Measurements from ENCODE around the gene HOXB1. TPM values are rescaled to one million over a fixed set of nuclear protein-coding genes. Genes with fewer than 3 reads are reported as not detected.

The HOXB1 gene
- total RNA-seq, 1 experiment from 2014 or later = not detected

DNA sequence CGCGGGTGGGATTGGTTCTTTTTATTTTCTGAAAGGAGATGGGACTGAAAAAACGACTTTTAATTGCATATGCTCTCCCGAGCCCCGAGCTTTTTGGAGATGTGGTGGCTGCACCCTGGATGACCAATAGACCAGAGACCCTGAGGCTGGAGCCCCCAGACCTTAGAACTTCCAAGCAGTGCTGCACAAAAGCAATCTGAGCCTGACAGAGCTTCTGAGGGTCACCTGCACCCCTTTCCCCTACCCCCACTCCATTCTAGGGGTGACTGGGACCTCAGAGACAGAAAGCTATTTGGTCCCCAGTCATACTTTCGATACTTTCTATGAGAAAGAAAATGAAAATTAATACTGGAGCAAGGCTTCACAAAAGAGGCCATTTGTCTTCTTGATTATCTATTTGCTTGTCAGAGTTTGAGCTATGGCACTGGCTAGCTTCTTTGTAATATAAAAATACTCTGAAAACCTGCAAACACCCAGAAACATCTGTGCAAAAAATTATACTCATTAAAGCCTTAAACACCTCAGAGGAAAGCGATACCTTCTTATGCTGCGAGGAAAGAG, 43.8 kb upstream of the HOXB1 start:
- Histone ChIP-seq H2AFZ (no peak overlapping the region), H3F3A (ENCODE audit: insufficient read depth, low read depth) (no peaks in the 10 kb centered on the region), H4K20me1 (ENCODE audit: insufficient read depth) (no peaks in the 10 kb centered on the region), H3K36me3 (ENCODE audit: low read depth) (no peaks in the 10 kb centered on the region), H3K9me2 (ENCODE audit: insufficient read depth) (no peaks in the 10 kb centered on the region), H3K4me3 (no peak overlapping the region), H3K9me3 (ENCODE audit: insufficient read depth, low read depth) (no peaks in the 10 kb centered on the region), H3K4me1 (replicated peaks; ENCODE audit: insufficient read depth) (no peaks in the 10 kb centered on the region), H3K27ac (no peak overlapping the region), H3K4me2 (no peak overlapping the region), H3K27me3 (ENCODE audit: insufficient read depth, low read depth) (no peaks in the 10 kb centered on the region), H3K79me2 (ENCODE audit: low read depth) (no peaks in the 10 kb centered on the region)
- BruUV-seq (replicated peaks) = no TSS peak
- intact Hi-C loops (cut with micrococcal nuclease; ENCODE audit: unreplicated experiment) = no loop called here
- CTCF ChIA-PET = no interaction called here
- POLR2A ChIA-PET (ENCODE audit: unreplicated experiment) = no interaction called here
- DNase-seq = no peak
- TF ChIP-seq, protein P1, sequence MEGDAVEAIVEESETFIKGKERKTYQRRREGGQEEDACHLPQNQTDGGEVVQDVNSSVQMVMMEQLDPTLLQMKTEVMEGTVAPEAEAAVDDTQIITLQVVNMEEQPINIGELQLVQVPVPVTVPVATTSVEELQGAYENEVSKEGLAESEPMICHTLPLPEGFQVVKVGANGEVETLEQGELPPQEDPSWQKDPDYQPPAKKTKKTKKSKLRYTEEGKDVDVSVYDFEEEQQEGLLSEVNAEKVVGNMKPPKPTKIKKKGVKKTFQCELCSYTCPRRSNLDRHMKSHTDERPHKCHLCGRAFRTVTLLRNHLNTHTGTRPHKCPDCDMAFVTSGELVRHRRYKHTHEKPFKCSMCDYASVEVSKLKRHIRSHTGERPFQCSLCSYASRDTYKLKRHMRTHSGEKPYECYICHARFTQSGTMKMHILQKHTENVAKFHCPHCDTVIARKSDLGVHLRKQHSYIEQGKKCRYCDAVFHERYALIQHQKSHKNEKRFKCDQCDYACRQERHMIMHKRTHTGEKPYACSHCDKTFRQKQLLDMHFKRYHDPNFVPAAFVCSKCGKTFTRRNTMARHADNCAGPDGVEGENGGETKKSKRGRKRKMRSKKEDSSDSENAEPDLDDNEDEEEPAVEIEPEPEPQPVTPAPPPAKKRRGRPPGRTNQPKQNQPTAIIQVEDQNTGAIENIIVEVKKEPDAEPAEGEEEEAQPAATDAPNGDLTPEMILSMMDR (conservative IDR thresholded peaks at IDR 0.05) = no peak
- no peak for TF ChIP-seq EZH2 (IDR thresholded peaks at IDR 0.05; ENCODE audit: low read depth)

DNA sequence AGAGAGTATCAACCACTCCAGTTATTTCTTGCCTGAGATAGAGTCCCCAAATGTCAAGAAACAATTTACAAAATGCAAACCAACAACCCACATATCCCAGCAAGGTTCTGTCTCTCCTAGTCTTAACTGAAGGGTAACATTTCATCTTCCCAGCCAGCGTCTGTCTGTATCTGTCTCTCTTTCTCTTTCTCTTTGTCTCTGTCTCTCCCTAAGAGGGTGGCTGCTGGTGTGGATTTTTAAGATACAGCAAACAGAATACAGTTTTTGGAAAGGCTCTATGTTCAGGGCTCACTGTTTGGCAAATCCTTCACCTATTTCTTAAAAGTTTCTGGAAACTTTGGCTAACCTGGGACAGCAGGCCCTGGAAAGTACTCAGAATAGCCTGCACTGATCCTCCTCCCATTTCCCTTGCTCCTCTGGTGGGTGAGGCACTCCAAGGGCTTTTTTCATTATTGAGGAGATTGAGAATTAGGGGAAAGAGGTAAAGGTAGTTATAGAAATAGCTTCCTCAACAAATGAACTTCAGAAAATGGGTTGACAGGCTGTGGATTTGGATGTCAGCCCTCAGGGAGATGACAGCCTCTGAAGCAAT, 41.1 kb upstream of the HOXB1 start:
- H3F3A ChIP-seq (ENCODE audit: insufficient read depth, low read depth) = no peaks in the 10 kb centered on the region
- intact Hi-C loops (cut with micrococcal nuclease; ENCODE audit: unreplicated experiment) = no loop called here
- POLR2A ChIA-PET (ENCODE audit: unreplicated experiment) = no interaction called here
- no peak for DNase-seq
- no TSS peak for BruUV-seq (replicated peaks)
- TF ChIP-seq EZH2 (IDR thresholded peaks at IDR 0.05; ENCODE audit: low read depth) = no peak
- TF ChIP-seq, protein P1 (conservative IDR thresholded peaks at IDR 0.05) = no peak
- H3K27ac ChIP-seq = no peak overlapping the region
- H3K9me3 ChIP-seq (ENCODE audit: insufficient read depth, low read depth) = no peaks in the 10 kb centered on the region
- 0 out of 2 replicates have a peak, but pooled peaks cover 6% of the 10 kb centered on the region for H3K4me1 ChIP-seq (replicated peaks; ENCODE audit: insufficient read depth)
- H3K27me3 ChIP-seq (ENCODE audit: insufficient read depth, low read depth) = no peaks in the 10 kb centered on the region
- no peaks in the 10 kb centered on the region for H4K20me1 ChIP-seq (ENCODE audit: insufficient read depth)
- CTCF ChIA-PET = interaction anchor here (0.6 kb wide), 1 partner anchor 362 kb away, joined by 6 read pairs; no protein-coding TSS in a partner anchor
- H3K4me3 ChIP-seq = no peak overlapping the region
- H3K9me2 ChIP-seq (ENCODE audit: insufficient read depth) = no peaks in the 10 kb centered on the region
- no peaks in the 10 kb centered on the region for H3K79me2 ChIP-seq (ENCODE audit: low read depth)
- H3K4me2 ChIP-seq = no peak overlapping the region
- H3K36me3 ChIP-seq (ENCODE audit: low read depth) = no peaks in the 10 kb centered on the region
- no peak overlapping the region for H2AFZ ChIP-seq

DNA sequence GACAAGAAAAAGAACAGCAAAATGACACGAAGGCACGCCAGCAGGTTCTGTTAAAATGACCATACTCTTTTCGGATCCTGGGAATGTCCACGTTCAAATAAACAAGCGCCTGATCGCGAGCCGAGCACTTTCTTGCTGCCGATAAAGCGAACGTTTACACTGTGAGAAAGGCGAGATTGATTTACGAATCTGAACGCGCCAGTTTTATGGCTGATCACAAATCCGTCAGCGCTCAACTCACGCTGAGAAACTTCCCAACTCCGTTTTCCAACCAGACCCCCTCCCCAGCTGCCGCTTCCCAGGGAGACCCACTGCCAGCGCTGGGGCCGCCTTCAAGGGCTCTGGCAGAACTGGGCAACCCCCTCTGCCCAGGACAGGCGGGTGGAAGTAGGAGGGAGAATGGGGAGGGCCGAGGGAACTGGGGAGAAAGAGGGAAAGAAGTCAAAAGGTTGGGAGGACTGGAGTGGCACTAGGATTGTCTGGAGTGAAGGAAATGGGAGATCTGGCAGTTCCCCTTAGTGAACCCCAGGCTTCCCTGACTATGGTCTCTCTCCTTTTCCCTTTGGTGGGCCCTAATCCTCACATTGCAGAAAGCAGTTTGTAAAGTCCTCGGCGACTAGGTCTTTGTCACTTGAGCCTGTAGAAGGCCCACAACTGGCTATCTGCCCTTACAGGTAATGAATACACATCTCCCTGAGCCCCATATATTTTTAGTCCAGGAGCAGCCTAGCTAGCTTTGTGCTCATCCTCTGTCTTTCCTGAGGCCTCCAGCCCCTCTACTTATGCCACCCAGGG, 40.4 kb upstream of the HOXB1 start:
- Histone ChIP-seq H4K20me1 (ENCODE audit: insufficient read depth) (no peaks in the 10 kb centered on the region), H3K9me2 (ENCODE audit: insufficient read depth) (no peaks in the 10 kb centered on the region), H2AFZ (no peak overlapping the region), H3K36me3 (ENCODE audit: low read depth) (no peaks in the 10 kb centered on the region), H3K4me1 (replicated peaks; ENCODE audit: insufficient read depth) (0 out of 2 replicates have a peak, but pooled peaks cover 6% of the 10 kb centered on the region), H3F3A (ENCODE audit: insufficient read depth, low read depth) (no peaks in the 10 kb centered on the region), H3K27me3 (ENCODE audit: insufficient read depth, low read depth) (no peaks in the 10 kb centered on the region), H3K27ac (no peak overlapping the region), H3K4me3 (no peak overlapping the region), H3K4me2 (no peak overlapping the region), H3K9me3 (ENCODE audit: insufficient read depth, low read depth) (no peaks in the 10 kb centered on the region), H3K79me2 (ENCODE audit: low read depth) (no peaks in the 10 kb centered on the region)
- DNase-seq = no peak
- POLR2A ChIA-PET (ENCODE audit: unreplicated experiment) = no interaction called here
- TF ChIP-seq EZH2 (IDR thresholded peaks at IDR 0.05; ENCODE audit: low read depth) = no peak
- BruUV-seq (replicated peaks) = no TSS peak
- intact Hi-C loops (cut with micrococcal nuclease; ENCODE audit: unreplicated experiment) = no loop called here
- CTCF ChIA-PET = no interaction called here

Measured in PC-9 (cell line).